Measurements from ENCODE around the gene ERFL. TPM values are rescaled to one million over a fixed set of nuclear protein-coding genes. Genes with fewer than 3 reads are reported as not detected.
"Not testable (repeated sequence)": the region's sequence is repeated elsewhere in the genome, so short reads cannot be mapped to it uniquely, and the experiment has no call there.

The ERFL gene
- total RNA-seq, 1 donor from 2014 or later = not detected

GRCh38 chr19:41915021-41915775 is 13.1 kb downstream of the ERFL start:
- no peak for TF ChIP-seq CTCF (IDR thresholded peaks at IDR 0.05; ENCODE audit: insufficient read depth, low read length, poor library complexity, severe bottlenecking)
- H3K27me3 ChIP-seq (ENCODE audit: control insufficient read depth, insufficient read depth, low read length) = peaks cover 85% of the 10 kb centered on the region

DNA sequence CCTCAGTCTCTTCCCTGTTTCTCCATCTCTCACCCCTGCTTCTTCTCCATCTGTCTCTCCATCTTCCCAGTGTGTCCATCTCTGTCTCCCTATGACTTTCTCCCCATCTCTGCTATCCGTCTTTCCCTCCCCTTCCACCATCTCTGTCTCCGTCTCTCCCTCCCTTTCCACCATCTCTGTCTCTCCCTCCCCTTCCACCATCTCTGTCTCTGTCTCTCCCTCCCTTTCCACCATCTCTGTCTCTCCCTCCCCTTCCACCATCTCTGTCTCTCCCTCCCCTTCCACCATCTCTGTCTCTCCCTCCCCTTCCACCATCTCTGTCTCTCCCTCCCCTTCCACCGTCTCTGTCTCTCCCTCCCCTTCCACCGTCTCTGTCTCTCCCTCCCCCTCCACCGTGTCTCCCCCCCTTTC is 13.8 kb downstream of the ERFL start:
- DNase-seq (ENCODE audit: low read depth) = not testable (repeated sequence)
- H3K27me3 ChIP-seq (ENCODE audit: control insufficient read depth, insufficient read depth, low read length) = peaks cover 86% of the 10 kb centered on the region

More at GRCh38 chr19:41915021-41915775, 13.1 kb downstream of the ERFL start:
- Histone ChIP-seq H3K36me3 (ENCODE audit: control insufficient read depth, insufficient read depth, low read length) (no peaks in the 10 kb centered on the region), H3K4me3 (ENCODE audit: low read depth, low read length) (no peak overlapping the region)
- DNase-seq (ENCODE audit: low read depth) = no peak

DNA sequence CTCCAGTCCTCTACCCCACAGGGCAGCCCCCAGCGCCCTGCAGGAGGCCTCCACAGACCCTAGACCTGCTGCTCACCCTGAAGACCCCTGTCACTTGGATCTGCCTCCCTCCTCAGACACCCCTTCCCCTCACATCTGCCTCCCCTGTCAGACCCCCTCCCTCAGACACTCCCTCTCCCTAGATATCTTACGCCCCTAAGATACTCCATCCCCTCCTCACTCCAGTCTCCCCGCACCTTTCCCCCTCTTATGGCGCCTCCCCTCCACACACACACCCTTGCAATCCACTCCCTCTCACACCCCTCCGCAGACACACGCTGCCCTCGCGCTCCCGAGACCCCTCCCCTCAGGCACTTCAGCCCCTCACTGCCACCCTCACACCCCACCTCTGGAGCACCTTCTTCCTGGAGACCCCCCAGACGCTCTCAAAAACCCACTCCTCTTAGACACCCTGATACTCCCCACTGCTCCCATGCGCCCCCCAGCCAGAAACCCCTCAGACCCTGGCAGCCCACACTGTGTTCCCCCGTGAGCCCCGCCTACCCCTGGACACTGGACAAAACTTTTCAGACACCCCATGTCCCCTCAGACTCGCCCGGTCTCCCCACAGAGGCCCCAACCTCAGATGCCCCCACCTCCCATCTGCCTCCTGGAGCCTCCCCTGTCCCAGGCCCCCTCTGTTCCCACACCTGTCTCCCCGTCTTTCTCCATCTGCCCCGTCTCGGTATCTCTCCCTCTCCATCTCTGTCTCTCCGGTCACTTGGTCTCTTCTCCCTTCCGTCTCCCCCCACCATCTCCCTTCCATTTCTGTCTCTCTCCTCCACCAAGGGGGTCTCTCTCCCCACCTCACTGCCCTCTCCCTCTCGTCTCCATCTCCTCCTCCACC is 14.5 kb downstream of the ERFL start:
- Histone ChIP-seq H3K4me3 (ENCODE audit: low read depth, low read length) (no peak overlapping the region), H3K27me3 (ENCODE audit: control insufficient read depth, insufficient read depth, low read length) (peaks cover 82% of the 10 kb centered on the region), H3K36me3 (ENCODE audit: control insufficient read depth, insufficient read depth, low read length) (no peaks in the 10 kb centered on the region)
- DNase-seq (ENCODE audit: low read depth) = no peak
- no peak for TF ChIP-seq CTCF (IDR thresholded peaks at IDR 0.05; ENCODE audit: insufficient read depth, low read length, poor library complexity, severe bottlenecking)

More for the DNA sequence above, 13.8 kb downstream of the ERFL start:
- not testable (repeated sequence) for H3K36me3 ChIP-seq (ENCODE audit: control insufficient read depth, insufficient read depth, low read length); H3K4me3 ChIP-seq (ENCODE audit: low read depth, low read length)

DNA sequence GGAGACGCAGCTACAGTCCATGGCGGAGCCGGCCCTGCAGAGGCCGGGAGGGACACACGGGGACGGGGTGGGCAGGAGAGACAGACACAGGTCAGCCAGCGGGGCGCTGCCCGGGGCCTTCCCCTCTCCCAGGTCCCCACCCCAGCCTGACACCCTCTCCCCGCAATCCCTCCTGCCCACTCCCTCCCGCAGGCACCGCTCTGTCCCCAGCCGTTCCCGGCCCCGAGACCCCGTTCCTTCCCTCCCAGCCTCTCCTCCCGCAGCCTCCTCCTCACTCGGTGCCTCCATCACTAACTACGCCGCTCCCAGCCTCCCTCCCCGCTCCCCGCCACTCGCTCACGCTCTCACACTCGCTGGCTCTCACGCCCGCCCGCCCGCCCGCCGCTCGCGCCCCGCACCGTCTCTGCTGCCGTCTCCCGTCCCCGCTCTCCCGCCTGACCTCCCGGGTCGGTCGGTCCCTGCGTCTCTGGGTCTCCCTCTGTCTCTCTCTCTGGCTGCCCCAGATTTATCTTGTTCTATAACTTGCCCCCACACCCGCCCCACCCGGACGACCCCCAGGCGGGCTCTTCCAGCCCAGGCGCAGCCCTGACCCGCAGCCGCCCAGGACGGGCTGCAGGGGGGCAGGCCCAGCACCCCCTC is 15.2 kb downstream of the ERFL start:
- Histone ChIP-seq H3K4me3 (ENCODE audit: low read depth, low read length) (no peak overlapping the region), H3K27me3 (ENCODE audit: control insufficient read depth, insufficient read depth, low read length) (peaks cover 74% of the 10 kb centered on the region)
- no peak for TF ChIP-seq CTCF (IDR thresholded peaks at IDR 0.05; ENCODE audit: insufficient read depth, low read length, poor library complexity, severe bottlenecking)

DNA sequence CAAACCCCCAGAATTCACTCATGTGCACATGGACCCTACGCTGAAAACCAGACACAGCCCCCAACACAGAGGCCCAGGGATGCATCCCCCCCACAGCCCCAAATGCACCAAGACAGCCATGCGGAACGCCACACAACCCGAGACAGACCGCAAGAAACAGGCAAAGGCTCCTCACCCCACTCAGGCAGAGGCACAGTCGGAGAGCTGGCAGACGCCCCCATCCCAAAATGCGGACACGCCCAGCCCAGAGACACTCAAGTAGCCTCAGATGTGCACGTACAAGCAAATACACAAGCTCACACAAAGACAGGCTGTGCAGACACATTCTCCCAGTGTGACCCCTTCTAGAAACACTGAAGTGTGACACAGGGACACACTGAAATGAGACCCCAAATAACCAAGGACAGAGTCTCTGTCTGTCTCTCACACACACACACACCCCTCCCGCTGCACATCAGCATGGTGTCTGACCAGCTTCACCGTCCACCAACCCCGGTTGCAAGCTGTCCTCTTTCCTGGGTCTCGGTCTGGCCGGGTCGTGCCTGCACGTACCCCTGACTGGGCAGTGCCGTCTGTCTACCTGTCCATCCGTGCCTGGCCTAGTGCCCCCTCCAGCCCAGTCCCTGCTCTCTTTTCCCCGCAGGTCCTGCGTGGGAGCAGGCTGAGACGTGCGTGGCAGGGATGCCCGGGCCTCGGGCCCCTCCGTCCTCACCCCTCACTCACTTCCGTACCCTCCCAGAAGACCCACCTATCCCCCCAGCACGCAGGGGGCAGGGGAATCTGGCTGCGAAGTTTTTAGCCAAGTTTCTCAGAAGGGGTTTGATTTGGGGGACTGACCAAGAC is 16.1 kb downstream of the ERFL start:
- Histone ChIP-seq H3K27me3 (ENCODE audit: control insufficient read depth, insufficient read depth, low read length) (peaks cover 65% of the 10 kb centered on the region), H3K4me3 (ENCODE audit: low read depth, low read length) (no peak overlapping the region), H3K36me3 (ENCODE audit: control insufficient read depth, insufficient read depth, low read length) (no peaks in the 10 kb centered on the region)
- no peak for DNase-seq (ENCODE audit: low read depth)
- no peak for TF ChIP-seq CTCF (IDR thresholded peaks at IDR 0.05; ENCODE audit: insufficient read depth, low read length, poor library complexity, severe bottlenecking)

More for the DNA sequence above, 15.2 kb downstream of the ERFL start:
- H3K36me3 ChIP-seq (ENCODE audit: control insufficient read depth, insufficient read depth, low read length) = no peaks in the 10 kb centered on the region
- DNase-seq (ENCODE audit: low read depth) = no peak
